Kidney tubule cell (primary cell): ENCODE measurements around the gene TMEM255B.
"Not testable (repeated sequence)": the region's sequence is repeated elsewhere in the genome, so short reads cannot be mapped to it uniquely, and the experiment has no call there.

ENCODE experiments used
- DNase-seq: peaks from one replicate; pipeline ENCODE4 v3.0.0-alpha.2; 2018; ENCODE audit warnings: low spot score

Gene TMEM255B

GRCh38 chr13:113787694-113788093 is 28.7 kb downstream of the TMEM255B start:
- no peak for DNase-seq

DNA sequence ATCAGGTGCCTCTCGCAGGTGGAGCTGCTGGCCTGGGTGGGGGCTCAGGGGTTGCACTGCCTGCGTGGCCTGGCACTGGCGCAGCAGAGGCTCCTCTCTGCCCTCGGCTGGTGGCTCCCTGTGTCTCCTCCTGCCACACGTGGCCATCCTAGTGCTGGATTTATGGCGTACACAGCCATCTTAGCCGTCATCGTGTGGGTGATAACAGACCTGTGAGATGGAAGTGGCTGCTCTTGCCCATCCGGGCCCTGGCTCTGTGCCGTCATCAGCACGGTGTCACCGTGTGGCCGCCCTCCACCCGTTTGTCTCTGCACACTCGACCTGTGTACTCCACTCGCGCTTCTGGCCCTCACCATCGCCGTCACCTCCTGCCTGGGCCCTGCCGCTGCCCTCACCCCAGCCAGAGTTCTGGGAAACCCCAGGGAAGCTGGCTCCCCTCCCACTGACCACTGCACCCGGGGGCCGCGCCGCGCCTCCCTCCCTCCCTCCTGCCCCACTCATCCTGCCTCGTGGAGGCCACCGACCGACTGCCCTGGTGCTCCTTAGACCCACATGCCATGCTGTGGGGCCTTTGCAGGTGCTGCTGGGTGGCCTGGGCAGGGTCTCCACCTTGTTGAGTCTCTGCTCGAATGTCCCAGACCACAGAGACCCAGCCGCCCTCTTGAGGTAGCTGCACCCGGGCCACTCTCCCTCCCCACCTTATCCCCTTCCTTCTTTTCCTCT is 29.5 kb downstream of the TMEM255B start:
- DNase-seq: no peak

- no peak for DNase-seq
Observed at GRCh38 chr13:113789167-113789566, 30.1 kb downstream of the TMEM255B start.

- DNase-seq: not testable (repeated sequence)
Observed at GRCh38 chr13:113789931-113790330, 30.9 kb downstream of the TMEM255B start.

DNA sequence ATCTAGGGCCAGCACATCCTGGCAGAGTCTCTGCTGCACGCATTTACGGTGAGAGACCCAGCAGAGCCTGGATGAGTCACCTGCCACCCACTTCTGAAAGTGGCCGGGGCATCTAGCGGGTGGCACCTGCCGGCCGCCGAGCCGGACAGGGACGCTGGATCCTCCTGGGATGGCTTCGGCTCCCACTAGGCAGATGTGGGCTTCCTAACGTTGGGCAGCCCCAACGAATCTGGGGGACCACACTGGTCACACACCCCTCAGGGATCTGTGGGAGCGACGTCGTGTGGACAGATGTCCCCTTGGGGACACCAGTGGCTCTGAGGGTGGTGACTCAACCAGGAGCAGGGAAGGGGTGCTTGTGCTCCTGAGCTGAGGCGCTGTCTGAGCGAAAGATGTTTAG is 32.2 kb downstream of the TMEM255B start:
- no peak for DNase-seq

GRCh38 chr13:113791761-113792160 is 32.7 kb downstream of the TMEM255B start:
- no peak for DNase-seq

GRCh38 chr13:113792236-113792770 is 33.3 kb downstream of the TMEM255B start:
- DNase-seq: no peak

DNA sequence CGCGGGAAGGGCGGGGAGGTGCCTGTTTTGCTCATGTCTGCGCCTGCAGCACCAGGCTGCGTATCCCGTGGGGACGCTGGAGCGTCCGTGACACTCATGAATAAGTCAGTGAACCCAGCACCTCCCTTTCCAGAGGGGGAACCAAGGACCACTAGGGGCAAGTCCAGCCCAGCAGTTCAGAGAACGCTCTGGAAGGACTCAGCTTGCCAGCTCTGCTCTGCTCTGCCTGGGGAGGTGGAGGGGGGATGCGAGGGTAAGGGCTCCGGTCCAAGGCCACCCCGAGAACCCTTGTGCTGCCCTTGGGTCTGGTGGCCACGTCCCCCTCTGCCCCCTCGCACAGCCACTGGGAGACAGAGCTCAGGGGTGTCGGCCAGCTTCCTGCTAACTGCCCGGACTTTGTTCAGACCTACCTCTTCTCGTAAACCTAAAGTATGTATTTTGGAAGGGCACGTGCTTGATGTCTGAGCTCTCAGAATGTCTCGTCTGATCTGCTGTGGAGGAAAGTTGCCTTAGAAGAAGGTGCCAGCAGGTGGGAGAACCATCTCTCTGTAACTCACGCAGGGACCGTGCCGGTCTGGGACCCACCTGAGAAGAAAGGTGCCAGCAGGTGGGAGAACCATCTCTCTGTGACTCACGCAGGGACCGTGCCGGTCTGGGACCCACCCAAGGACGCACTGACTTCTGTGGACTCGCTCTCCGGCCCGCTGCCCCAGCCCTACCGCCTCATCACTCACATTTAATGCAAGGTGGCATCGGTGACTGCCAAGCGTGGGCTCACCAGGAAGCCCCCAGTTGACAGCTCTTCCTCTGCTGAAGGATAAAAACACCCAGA is 34.1 kb downstream of the TMEM255B start:
- no peak for DNase-seq

- no peak for DNase-seq
Observed at GRCh38 chr13:113793718-113794085, 34.7 kb downstream of the TMEM255B start.

GRCh38 chr13:113794086-113794485 is 35.1 kb downstream of the TMEM255B start:
- DNase-seq: no peak

- DNase-seq: no peak
Observed at GRCh38 chr13:113794764-113795173, 35.7 kb downstream of the TMEM255B start.

GRCh38 chr13:113795362-113795761 is 36.3 kb downstream of the TMEM255B start:
- not testable (repeated sequence) for DNase-seq

GRCh38 chr13:113796211-113796963 is 37.4 kb downstream of the TMEM255B start:
- DNase-seq: no peak

GRCh38 chr13:113796964-113797676 is 38.1 kb downstream of the TMEM255B start:
- DNase-seq: no peak

GRCh38 chr13:113798200-113798811 is 39.3 kb downstream of the TMEM255B start:
- DNase-seq: no peak

DNA sequence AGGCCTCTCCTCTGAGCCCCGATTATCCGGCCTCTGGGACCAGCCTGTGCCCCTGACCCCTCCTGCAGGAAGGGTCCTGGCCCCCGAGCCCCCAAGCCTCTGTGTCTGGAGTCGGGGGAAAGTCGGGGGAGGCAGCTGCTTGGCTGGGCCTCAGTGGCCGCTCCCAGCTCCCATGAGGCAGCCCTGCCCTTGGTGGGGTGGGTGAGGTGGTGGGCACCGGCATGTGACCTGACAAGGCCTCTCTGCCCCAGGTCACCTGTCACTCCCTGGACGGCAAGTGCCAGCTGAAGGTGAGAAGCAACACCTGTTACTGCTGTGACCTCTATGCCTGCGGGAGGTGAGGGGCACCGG is 41.5 kb downstream of the TMEM255B start:
- no peak for DNase-seq

GRCh38 chr13:113801289-113801961 is 42.4 kb downstream of the TMEM255B start:
- DNase-seq: no peak

- DNase-seq: peak; percentile 47
Observed at GRCh38 chr13:113802090-113802531, 43.1 kb downstream of the TMEM255B start.

- DNase-seq: no peak
Observed at GRCh38 chr13:113802761-113803160, 43.7 kb downstream of the TMEM255B start.

DNA sequence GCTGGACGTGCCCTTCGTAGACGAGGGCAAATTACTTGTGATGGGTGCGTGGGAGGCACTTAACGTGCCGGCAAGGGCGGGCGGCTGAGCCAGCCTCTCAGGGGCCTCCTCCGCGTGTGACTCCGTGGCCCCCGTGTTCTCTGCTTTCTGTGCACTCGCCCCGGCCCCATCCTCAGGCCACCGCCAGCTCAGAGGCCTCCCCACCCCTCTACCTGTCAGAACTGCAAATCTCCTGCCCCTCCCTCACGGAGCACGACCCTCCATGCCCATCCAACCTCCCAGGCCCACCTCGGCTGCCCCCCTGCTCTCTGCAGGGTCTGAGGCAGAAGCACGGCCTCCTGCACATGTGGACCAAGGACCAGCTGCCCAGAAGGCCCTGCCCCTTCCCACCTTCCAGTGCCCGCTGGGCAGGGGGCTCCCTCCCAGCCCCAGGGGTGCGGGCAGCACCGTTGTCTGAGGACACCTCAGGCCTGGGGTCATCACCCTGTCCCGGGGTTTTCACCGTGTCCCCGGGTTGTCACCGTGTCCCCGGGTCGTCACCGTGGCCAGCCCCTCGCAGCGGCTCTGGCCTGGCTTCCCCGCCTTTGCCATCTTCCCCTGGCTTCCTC is 44.5 kb downstream of the TMEM255B start:
- no peak for DNase-seq
